ENCODE data around the gene SMAD7. TPM values are rescaled to one million over a fixed set of nuclear protein-coding genes. Genes with fewer than 3 reads are reported as not detected.
A peak's percentile ranks its signal among the peaks of the same experiment; 100 is the strongest.

The SMAD7 gene
- total RNA-seq, 2 experiments from 2014 or later: 2.9 to 15.1 TPM

DNA sequence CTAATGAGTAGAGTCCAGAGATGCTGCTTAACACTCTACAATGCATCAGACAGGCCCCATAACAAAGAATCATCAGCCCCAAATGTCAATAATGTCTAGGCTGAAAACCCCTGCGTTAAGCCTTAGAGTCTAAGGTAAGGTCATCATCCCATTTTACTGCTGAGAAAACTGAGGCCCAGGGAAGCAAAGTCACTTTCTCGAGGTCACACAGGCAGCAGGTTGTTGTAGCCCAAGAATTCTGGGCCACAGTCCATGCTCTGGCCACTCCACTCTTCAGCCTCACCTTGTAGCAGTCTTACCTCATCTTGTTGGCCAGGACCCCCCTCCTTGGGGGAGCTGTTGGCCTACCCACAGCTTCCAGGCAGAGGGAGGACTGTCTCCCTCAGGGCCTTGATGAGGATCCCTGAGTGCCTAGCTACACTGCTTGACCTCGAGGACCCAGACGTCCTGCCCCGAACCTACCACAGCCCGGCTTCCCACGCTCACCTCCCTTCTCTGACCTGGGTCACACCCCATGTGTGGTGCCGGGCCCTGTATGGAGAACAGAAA is 54.4 kb downstream of the SMAD7 start:
- H3K9me3 ChIP-seq (ENCODE audit: low read length): no peaks in the 10 kb centered on the region
- DNase-seq (ENCODE audit: low spot score): no peak
- intact Hi-C loops (cut with micrococcal nuclease; ENCODE audit: unreplicated experiment): loop anchor here (5.0 kb wide), 1 partner anchor 119 kb away; no protein-coding TSS in a partner anchor
- ChIA-PET CTCF (ENCODE audit: unreplicated experiment) (no interaction called here), POLR2A (no interaction called here)
- 0 out of 2 replicates have a peak overlapping the region, but pooled peaks have one; percentile 8 for H3K4me2 ChIP-seq (ENCODE audit: low read length)
- peaks cover 11% of the 10 kb centered on the region for H3K4me1 ChIP-seq (ENCODE audit: insufficient read depth, low read length, poor library complexity, severe bottlenecking)
- no peaks in the 10 kb centered on the region for H3K79me2 ChIP-seq (ENCODE audit: insufficient read depth, low read depth, low read length)
- H3K4me3 ChIP-seq (ENCODE audit: low read depth, low read length, poor library complexity, severe bottlenecking): no peak overlapping the region
- no peaks in the 10 kb centered on the region for H3K36me3 ChIP-seq (ENCODE audit: insufficient read depth, low read length)
- BruUV-seq (replicated peaks): no TSS peak
- H3K9me2 ChIP-seq (ENCODE audit: insufficient read depth, low read length): no peaks in the 10 kb centered on the region
- no peak for TF ChIP-seq EZH2phosphoT487 (IDR thresholded peaks at IDR 0.05; ENCODE audit: borderline replicate concordance, low read depth, low read length)
- TF ChIP-seq, protein P1, sequence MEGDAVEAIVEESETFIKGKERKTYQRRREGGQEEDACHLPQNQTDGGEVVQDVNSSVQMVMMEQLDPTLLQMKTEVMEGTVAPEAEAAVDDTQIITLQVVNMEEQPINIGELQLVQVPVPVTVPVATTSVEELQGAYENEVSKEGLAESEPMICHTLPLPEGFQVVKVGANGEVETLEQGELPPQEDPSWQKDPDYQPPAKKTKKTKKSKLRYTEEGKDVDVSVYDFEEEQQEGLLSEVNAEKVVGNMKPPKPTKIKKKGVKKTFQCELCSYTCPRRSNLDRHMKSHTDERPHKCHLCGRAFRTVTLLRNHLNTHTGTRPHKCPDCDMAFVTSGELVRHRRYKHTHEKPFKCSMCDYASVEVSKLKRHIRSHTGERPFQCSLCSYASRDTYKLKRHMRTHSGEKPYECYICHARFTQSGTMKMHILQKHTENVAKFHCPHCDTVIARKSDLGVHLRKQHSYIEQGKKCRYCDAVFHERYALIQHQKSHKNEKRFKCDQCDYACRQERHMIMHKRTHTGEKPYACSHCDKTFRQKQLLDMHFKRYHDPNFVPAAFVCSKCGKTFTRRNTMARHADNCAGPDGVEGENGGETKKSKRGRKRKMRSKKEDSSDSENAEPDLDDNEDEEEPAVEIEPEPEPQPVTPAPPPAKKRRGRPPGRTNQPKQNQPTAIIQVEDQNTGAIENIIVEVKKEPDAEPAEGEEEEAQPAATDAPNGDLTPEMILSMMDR (conservative IDR thresholded peaks at IDR 0.05; ENCODE audit: low read length): no peak
- H2AFZ ChIP-seq (ENCODE audit: low read length): no peak overlapping the region
- no peaks in the 10 kb centered on the region for H4K20me1 ChIP-seq (ENCODE audit: insufficient read depth, low read length)
- no peak overlapping the region for H3K27ac ChIP-seq (ENCODE audit: low read depth, low read length, poor library complexity, severe bottlenecking)

DNA sequence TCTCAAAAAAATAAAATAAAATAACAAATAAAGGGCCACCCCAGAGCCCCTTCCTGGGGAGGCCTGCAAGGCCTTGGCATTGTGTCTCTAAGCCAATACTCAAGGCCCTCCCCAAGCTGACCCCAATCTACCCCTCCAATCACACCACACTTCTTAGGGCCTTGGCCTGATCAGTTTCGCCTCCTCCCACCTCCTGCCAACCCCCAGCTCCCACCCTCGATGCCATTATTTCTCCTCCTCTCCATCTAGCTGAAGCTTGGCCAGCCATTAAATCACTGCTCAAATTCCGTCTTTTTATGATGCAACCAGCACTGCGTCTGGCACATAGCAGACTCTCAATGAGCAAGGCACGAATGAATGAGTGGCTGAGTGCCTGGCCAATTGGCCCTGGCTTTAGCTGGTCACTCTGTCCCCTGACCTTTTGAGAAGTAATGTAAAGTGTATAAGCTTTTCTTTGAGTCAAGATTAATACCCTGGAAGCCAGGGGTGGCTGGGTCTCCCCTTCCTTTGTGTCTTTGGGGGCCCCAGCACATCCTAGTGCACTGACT is 55.9 kb downstream of the SMAD7 start:
- H4K20me1 ChIP-seq (ENCODE audit: insufficient read depth, low read length): no peaks in the 10 kb centered on the region
- DNase-seq (ENCODE audit: low spot score): no peak
- H3K4me3 ChIP-seq (ENCODE audit: low read depth, low read length, poor library complexity, severe bottlenecking): no peak overlapping the region
- H3K36me3 ChIP-seq (ENCODE audit: insufficient read depth, low read length): no peaks in the 10 kb centered on the region
- intact Hi-C loops (cut with micrococcal nuclease; ENCODE audit: unreplicated experiment): loop anchor here (5.0 kb wide), 1 partner anchor 118 kb away; no protein-coding TSS in a partner anchor
- peaks cover 11% of the 10 kb centered on the region for H3K4me1 ChIP-seq (ENCODE audit: insufficient read depth, low read length, poor library complexity, severe bottlenecking)
- CTCF ChIA-PET (ENCODE audit: unreplicated experiment): no interaction called here
- no peaks in the 10 kb centered on the region for H3K9me2 ChIP-seq (ENCODE audit: insufficient read depth, low read length)
- no peak overlapping the region for H2AFZ ChIP-seq (ENCODE audit: low read length)
- no peak for TF ChIP-seq EZH2phosphoT487 (IDR thresholded peaks at IDR 0.05; ENCODE audit: borderline replicate concordance, low read depth, low read length)
- TF ChIP-seq, protein P1 (conservative IDR thresholded peaks at IDR 0.05; ENCODE audit: low read length): no peak
- H3K27ac ChIP-seq (ENCODE audit: low read depth, low read length, poor library complexity, severe bottlenecking): no peak overlapping the region
- no peaks in the 10 kb centered on the region for H3K79me2 ChIP-seq (ENCODE audit: insufficient read depth, low read depth, low read length)
- no peaks in the 10 kb centered on the region for H3K9me3 ChIP-seq (ENCODE audit: low read length)
- no TSS peak for BruUV-seq (replicated peaks)
- H3K4me2 ChIP-seq (ENCODE audit: low read length): no peak overlapping the region
- POLR2A ChIA-PET: no interaction called here

All from OCI-LY7 (cell line).